B cell (primary cell): ENCODE data around the gene KLHDC7B.

Experiments used
- EZH2 ChIP-seq: IDR thresholded peaks from 2 replicates; pipeline ENCODE4 v1.6.1; 2012; ENCODE audit warnings: borderline replicate concordance, low read depth, mild to moderate bottlenecking, moderate library complexity, low read length; ENCODE audit not compliant: insufficient read depth, poor library complexity, severe bottlenecking
- TF ChIP-seq, protein P1 (sequence below): fragments of 200-600 bp; IDR thresholded peaks from one replicate; pipeline ENCODE4 v1.8.0; 2022; ENCODE audit warnings: antibody characterized with exemption, mild to moderate bottlenecking

DNA sequence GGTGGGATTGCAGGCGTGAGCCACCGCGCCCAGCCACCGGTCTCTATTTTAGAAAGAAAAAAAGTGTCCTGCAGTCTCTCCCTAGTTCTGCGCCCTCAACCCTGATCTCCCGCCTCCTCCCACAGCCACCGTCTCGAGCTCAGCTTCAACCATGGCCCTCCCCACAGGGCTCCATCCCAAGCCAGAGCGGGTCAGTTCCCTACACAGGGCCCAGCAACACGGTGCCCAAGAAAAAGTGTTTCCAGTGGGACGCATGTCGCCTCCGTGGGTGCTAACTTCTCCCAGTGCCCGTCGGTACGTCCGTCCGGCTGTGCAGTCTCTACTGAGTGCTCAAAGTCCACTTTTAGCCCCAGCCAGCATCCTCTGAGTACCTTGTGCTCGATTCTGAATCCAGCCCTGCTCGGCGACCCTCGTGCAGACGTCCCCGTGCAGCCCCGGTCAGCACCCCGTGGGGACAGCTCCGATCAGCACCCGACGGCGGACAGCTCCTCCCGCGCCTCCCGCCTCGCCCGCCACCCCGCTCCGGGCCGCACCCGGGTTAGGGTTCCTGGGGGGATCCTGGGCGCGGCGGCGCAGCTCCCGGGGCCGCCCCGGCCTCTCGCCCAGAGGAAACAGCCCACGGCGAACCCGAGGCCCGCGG lies 54.2 kb downstream of the KLHDC7B start:
- TF ChIP-seq, protein P1, sequence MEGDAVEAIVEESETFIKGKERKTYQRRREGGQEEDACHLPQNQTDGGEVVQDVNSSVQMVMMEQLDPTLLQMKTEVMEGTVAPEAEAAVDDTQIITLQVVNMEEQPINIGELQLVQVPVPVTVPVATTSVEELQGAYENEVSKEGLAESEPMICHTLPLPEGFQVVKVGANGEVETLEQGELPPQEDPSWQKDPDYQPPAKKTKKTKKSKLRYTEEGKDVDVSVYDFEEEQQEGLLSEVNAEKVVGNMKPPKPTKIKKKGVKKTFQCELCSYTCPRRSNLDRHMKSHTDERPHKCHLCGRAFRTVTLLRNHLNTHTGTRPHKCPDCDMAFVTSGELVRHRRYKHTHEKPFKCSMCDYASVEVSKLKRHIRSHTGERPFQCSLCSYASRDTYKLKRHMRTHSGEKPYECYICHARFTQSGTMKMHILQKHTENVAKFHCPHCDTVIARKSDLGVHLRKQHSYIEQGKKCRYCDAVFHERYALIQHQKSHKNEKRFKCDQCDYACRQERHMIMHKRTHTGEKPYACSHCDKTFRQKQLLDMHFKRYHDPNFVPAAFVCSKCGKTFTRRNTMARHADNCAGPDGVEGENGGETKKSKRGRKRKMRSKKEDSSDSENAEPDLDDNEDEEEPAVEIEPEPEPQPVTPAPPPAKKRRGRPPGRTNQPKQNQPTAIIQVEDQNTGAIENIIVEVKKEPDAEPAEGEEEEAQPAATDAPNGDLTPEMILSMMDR: no peak
- TF ChIP-seq EZH2: no peak
